Limb (tissue), 2 donors: Measurements from ENCODE around the gene PLK5.

ENCODE experiments used
- DNase-seq, 2 donors: peaks; one replicate each; pipeline ENCODE4 v3.0.0-alpha.2; 2016; ENCODE audit errors: extremely low spot score in 2 of 2

PLK5 gene

GRCh38 chr19:1555487-1556389, 31.9 kb downstream of the PLK5 start:
- DNase-seq = no peak

- DNase-seq = no peak
Measured at GRCh38 chr19:1556390-1557070, 32.7 kb downstream of the PLK5 start.

- no peak for DNase-seq
Measured at GRCh38 chr19:1558552-1558951, 34.7 kb downstream of the PLK5 start.

- no peak for DNase-seq
Measured at GRCh38 chr19:1560286-1560882, 36.5 kb downstream of the PLK5 start.

- no peak for DNase-seq
Measured at GRCh38 chr19:1561236-1561842, 37.5 kb downstream of the PLK5 start.

- no peak for DNase-seq
Measured at GRCh38 chr19:1563251-1563650, 39.4 kb downstream of the PLK5 start.

GRCh38 chr19:1566392-1567115, 42.7 kb downstream of the PLK5 start:
- peak; percentile 82 to 88 for DNase-seq

- DNase-seq = no peak
Measured at GRCh38 chr19:1567116-1567847, 43.4 kb downstream of the PLK5 start.

- DNase-seq = no peak
Measured at GRCh38 chr19:1567848-1568227, 44.0 kb downstream of the PLK5 start.

- peak; percentile 49 to 88 for DNase-seq
Measured at GRCh38 chr19:1568320-1569019, 44.6 kb downstream of the PLK5 start, which contains the start of gene MEX3D. Gene MEX3D (minus strand): TSS chr19:1568325. CDS start chr19:1568058, 267 bp downstream.

- DNase-seq = no peak
Measured at GRCh38 chr19:1569997-1570396, 46.1 kb downstream of the PLK5 start.

- no peak for DNase-seq
Measured at GRCh38 chr19:1570836-1571235, 47.0 kb downstream of the PLK5 start.

GRCh38 chr19:1571358-1571757, 47.5 kb downstream of the PLK5 start:
- DNase-seq = no peak

GRCh38 chr19:1572795-1573194, 48.9 kb downstream of the PLK5 start:
- no peak for DNase-seq

- no peak for DNase-seq
Measured at GRCh38 chr19:1574354-1575136, 50.7 kb downstream of the PLK5 start.

GRCh38 chr19:1575323-1576241, 51.7 kb downstream of the PLK5 start:
- DNase-seq = peak in 1 of 2 donors; percentile 23

- DNase-seq = peak in 1 of 2 donors; percentile 23
Measured at GRCh38 chr19:1576242-1577089, 52.6 kb downstream of the PLK5 start.
